GM13977 (cell line): ENCODE measurements around the gene AGAP1.
A peak's percentile ranks its signal among the peaks of the same experiment; 100 is the strongest.

ENCODE experiments used
- DNase-seq: peaks from one replicate; pipeline ENCODE4 v3.0.0; 2012; ENCODE audit warnings: low spot score
- in situ Hi-C: fragments of 300-500 bp; cut with MboI; formaldehyde crosslinking; loops from one replicate; pipeline ENCODE4 v1.12.0; 2022; ENCODE audit warnings: low sequenced_read_pairs, low pct_unique_long_range_greater_than_20kb, mixed read lengths, inconsistent platforms; ENCODE audit not compliant: unreplicated experiment
- TF ChIP-seq, protein P1 (sequence below): IDR thresholded peaks from 2 replicates; pipeline ENCODE4 v1.5.1; 2012; ENCODE audit warnings: mild to moderate bottlenecking, control low read depth; ENCODE audit not compliant: insufficient read depth; ENCODE audit errors: extremely low read depth, missing control alignments

The AGAP1 gene

DNA sequence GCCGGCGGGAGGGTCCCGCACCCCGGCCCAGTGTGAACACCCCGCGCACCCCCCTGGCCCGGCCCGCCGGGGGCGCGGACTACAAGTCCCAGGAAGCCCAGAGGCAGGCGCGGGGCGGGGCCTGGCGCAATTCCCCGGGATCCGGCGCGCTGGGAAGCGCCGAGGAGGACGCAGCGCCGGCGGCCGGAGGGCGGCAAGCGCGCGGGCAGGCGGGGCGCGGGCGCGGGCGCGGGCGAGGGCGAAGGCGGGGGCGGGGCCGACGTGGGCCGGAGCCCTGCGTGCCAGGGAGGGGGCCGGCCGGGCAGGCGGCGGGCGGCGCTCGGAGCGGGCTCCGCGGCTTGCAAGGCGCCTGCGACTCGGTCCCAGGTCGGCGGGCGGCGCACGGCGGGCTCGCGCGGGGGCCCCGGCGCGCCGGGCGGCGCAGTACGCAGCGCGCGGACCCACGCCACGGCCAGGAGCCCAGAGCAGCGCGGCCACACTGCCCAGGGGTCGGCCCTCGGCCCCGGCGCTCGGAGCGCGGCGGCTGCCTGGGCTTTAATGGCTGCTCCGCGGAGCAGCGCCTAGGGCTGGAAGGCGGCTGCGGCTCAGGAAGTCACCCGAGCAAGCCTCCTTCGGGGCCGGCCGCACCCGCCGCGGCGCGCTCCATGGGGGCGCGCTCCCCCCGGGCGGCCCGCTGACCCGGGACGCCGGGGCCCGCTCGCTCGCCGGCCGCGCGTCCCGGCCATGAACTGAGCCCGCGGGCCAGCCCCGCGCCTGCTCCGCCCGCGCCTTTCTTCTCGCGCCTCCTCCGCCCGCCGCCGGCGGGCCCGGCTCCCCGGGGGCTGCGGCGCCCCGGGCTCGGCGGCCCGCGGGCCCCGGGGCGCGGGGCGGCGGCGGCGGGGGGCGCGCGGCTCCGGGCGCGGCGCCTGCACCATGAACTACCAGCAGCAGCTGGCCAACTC lies at the start of gene AGAP1:
TSS of gene AGAP1 (plus strand) at position 269 of the 941 bp plus-strand sequence.
- DNase-seq = peak; percentile 63
- in situ Hi-C loops = no loop called here
- TF ChIP-seq, protein P1, sequence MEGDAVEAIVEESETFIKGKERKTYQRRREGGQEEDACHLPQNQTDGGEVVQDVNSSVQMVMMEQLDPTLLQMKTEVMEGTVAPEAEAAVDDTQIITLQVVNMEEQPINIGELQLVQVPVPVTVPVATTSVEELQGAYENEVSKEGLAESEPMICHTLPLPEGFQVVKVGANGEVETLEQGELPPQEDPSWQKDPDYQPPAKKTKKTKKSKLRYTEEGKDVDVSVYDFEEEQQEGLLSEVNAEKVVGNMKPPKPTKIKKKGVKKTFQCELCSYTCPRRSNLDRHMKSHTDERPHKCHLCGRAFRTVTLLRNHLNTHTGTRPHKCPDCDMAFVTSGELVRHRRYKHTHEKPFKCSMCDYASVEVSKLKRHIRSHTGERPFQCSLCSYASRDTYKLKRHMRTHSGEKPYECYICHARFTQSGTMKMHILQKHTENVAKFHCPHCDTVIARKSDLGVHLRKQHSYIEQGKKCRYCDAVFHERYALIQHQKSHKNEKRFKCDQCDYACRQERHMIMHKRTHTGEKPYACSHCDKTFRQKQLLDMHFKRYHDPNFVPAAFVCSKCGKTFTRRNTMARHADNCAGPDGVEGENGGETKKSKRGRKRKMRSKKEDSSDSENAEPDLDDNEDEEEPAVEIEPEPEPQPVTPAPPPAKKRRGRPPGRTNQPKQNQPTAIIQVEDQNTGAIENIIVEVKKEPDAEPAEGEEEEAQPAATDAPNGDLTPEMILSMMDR = no peak

DNA sequence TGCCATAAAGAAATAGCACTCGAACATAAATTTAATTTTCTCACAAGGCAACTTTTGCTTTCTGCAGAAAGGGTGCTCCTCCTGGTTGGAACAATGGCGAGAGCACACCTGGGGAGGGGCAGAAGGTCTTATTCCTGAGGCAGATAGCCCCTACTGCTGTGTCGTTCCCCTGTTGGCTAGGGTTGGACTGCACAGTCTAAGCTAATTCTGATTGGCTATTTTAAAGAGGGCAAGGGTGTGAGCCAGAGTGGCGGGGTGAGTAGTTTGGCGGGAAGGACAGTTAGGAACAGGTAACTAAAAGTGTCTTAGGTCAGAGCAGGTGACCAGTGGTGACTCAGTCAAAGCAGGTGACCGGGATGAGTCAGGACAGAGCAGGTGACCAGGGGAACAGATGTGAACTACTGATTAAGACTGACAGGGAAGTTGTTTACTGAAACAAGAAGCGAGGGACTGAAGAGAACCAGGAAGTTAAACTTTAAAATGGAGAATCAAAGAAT lies 49.7 kb upstream of the AGAP1 start:
- TF ChIP-seq, protein P1 = no peak
- in situ Hi-C loops = no loop called here
- DNase-seq = no peak

DNA sequence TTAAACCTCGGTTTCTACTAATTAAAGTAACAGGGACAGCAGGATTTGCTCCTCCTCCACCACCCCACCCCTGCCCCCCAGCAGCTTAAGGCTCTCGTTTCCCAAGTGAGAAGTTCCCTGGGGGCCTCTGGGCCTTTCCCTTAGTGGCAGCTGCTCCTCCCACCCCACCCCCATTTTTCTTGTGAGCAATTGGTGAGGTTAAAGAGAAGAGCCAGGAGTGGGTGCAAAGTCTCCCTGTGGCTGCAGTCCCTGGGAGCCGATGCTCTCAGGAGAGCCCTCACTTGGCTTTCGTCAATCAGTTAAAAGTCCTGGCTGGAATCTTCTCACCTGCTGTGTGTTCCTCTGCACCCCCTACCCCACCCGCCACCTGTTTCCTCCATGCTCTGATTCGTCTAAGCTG lies 48.7 kb upstream of the AGAP1 start:
- in situ Hi-C loops = no loop called here
- TF ChIP-seq, protein P1 = no peak
- DNase-seq = no peak

DNA sequence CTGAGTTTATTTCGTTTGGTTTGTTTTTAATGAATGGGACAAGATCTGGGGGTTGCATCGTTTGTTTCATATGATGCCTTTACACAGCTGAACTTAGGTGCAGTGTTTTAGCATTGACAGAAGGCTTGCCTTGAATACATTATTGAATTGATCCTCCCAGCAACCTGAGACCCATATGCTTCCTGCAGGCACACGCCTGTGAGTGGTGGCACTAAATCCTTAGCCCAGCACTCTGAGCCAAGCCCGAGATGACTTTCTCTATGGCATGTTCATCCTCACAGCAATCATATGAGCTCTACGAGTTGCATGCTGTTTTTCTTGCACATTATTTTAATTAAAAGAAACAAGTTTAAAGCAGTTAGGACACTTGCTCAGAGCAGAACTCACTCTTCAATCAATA lies 47.8 kb upstream of the AGAP1 start:
- in situ Hi-C loops = no loop called here
- no peak for DNase-seq
- TF ChIP-seq, protein P1 = no peak

DNA sequence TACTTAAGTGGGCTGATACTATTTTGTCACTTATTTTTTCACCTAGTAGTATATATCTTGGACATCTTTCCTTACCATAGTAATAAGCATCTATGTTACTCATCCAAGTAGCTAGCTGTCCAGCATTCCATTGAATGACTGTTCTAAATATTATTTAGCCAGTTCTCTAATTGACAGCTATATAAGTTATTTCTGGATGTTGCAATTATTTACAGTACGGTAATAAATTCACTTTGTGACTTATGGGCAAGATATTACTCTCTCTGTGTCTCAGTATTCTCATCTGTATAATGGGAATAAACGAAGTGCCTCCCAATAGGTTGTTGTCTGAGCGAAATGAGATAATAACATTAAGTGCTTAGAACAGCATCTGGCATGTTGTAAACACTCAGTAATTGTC lies 46.6 kb upstream of the AGAP1 start:
- DNase-seq = no peak
- TF ChIP-seq, protein P1 = no peak
- in situ Hi-C loops = no loop called here

DNA sequence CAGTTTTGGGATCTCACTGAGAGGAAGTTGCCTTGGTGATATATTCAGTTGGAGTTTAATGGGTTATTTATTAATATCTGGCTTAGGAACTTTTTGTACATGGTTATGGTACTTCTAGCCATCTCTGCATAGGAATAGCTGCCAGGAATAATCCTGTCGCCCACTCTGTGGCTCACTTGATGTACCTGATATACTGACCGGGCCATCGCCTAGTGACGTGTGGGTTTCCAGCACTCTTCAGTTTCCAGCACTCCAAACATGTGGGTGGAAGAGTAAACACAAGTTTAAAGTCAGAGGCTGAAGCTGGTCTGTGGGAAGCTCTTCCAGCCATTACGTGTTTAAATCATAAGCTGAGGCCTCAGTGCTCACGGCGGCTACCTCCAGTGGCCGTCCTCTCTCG lies 44.3 kb upstream of the AGAP1 start:
- TF ChIP-seq, protein P1 = no peak
- in situ Hi-C loops = no loop called here
- DNase-seq = no peak
